ENCODE results near the gene MDM2.
"Not testable (repeated sequence)": the region's sequence is repeated elsewhere in the genome, so short reads cannot be mapped to it uniquely, and the experiment has no call there.

Gene MDM2

DNA sequence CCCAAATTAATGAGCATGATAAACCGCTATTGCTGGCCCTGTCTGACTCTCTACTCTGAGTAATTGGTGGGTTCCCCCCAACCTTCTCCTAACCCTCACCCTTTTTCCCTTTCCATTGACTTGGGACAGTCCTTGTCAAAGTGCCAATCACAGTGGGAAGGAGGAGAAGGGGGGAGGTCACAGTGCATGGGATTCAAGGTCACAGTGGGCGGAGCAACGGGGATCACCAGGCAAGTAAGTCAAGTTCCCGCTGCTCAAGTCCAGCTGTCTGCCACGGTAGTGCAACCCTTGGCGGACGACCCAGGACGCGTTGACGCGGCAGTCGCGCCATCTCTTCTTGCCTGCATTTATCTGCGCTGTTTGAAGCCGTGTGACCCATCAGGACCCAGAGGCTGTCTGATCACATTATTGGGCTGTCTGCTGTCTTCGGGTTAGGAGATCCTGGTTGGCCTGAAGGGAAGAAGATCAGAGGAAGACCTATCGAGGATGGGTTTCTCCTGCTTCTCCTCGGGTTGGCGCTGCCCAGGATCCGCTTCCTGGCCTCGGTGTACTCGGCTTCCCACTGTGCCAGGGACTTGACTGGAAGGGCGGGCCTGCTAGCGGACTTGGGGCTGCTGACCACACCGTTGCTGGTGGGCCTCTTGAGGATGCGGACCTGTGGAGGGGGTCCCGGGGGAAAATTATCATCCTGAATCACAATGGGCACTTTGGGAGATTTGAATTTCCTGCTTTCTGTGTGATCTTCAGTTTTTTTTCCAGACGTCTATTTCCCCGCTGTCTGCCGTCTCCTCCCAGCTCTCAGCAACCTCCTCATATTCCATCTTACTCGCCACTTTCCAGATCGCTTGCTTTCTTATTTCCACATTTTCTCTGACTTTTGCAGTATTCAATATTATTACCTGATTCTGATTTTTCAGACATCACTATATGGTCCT is 3.1 kb upstream of the MDM2 start:
- DNase-seq (ENCODE audit: low read depth, low spot score): no peak
- H3K27ac ChIP-seq: peak overlapping the region; percentile 19

DNA sequence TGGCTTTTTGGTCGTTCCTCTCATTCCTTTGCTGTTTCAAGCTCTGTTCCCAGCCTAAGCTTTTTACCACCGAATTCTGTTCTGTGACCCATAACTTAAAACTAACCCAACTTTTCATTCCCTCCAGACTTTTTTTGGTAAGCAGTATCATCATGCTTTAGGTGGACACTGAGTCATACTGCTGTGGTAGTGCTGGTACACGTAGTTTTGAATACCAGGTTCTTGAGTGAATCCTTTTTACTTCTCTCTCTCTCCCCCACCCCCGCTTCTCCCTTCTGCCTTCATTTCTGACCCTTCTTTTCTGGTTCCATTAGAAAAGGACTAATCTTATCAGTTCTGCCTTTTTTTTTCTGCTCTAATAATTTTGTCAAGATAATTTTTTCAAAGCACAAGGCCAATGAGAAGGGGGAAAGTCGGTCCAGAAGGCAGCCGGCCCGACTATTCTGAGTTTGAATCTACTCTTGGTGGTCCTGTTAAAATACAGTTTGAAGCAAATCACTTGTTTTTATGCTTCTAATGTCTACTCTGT is 2.3 kb upstream of the MDM2 start:
- no peak for DNase-seq (ENCODE audit: low read depth, low spot score)

DNA sequence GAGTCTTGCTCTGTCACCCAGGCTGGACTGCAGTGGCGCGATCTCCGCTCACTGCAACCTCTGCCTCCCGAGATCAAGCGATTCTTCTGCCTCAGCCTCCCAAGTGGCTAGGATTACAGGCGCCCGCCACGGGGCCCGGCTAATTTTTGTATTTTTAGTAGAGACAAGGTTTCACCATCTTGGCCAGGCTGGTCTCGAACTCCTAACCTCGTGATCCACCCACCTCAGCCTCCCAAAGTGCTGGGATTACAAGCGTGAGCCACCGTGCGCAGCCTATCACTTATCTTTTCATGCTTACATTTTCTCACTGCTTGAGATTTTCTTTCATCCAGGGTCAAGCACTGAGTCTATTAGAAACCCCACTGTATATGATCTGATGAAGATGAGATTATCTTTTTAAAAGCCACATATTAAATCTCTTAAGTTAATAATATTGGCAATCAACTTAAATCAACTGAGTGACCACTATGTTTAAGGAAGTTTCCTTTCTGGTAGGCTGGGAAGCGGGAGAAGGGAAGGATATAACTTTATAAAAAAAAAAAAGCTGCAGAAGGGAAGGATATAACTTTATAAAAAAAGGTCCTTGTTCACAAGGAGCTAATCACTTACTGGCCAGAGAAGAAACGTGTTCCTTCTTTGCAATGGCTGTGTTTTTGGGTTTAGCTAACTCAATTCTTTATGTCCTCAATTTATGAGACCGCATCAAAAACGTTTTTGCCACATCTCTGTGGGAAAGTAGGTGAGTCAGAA is 1.3 kb upstream of the MDM2 start:
- H3K27ac ChIP-seq: peak overlapping the region; percentile 99

More for the DNA sequence above, 2.3 kb upstream of the MDM2 start:
- peak overlapping the region; percentile 19 for H3K27ac ChIP-seq

DNA sequence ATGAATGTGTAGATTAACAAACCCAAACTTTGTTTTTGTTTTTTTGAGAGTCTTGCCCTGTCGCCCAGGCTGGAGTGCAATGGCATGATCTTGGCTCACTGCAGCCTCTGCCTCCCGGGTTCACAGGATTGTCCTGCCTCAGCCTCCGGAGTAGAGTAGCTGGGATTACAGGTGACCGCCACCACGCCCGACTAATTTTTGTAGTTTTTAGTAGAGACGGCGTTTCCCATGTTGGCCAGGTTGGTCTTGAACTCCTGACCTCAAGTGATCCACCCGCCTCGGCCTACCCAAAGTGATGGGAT is 752 bp upstream of the MDM2 start:
- H3K27ac ChIP-seq: peak overlapping the region; percentile 99
- DNase-seq (ENCODE audit: low read depth, low spot score): not testable (repeated sequence)

More for the DNA sequence above, 1.3 kb upstream of the MDM2 start:
- DNase-seq (ENCODE audit: low read depth, low spot score): no peak

DNA sequence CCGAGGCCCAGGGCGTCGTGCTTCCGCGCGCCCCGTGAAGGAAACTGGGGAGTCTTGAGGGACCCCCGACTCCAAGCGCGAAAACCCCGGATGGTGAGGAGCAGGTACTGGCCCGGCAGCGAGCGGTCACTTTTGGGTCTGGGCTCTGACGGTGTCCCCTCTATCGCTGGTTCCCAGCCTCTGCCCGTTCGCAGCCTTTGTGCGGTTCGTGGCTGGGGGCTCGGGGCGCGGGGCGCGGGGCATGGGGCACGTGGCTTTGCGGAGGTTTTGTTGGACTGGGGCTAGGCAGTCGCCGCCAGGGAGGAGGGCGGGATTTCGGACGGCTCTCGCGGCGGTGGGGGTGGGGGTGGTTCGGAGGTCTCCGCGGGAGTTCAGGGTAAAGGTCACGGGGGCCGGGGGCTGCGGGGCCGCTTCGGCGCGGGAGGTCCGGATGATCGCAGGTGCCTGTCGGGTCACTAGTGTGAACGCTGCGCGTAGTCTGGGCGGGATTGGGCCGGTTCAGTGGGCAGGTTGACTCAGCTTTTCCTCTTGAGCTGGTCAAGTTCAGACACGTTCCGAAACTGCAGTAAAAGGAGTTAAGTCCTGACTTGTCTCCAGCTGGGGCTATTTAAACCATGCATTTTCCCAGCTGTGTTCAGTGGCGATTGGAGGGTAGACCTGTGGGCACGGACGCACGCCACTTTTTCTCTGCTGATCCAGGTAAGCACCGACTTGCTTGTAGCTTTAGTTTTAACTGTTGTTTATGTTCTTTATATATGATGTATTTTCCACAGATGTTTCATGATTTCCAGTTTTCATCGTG is 612 bp downstream of the MDM2 start:
- H3K27ac ChIP-seq: peak overlapping the region; percentile 99
- peak; percentile 99 for DNase-seq (ENCODE audit: low read depth, low spot score)

DNA sequence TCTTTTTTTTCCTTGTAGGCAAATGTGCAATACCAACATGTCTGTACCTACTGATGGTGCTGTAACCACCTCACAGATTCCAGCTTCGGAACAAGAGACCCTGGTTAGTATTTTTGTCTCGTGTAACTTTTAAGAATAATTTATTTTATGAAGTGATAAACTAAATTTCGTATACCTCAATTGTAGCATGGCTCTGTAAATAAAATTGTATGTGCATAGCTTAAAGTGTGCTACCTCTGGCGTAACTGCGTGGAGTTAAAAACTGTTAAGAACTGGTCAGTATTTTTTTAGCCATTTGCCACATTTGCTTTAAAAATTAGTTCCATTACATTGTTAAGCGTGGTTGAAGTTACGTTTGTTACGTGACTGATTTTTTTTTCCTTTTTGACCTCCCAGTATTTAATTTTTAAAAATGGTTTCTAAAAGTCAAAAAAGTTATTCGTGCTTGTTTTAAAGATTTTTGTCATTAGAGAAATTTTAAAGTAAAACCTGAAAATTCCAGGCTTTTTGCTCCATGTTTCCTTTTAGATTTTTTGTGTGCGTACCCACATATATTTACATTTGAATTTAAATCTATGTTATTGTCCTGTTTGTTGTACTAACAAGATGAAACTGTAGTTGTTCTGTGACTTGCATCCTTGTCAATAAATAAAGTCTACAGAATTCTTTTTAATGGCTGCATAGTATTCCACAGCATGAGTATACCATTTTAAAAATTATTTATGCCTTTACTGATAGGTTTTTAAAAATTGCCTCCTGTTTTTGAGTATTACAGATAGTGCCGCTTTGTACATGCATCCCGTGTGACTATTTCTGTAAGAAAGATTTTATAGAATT is 1.4 kb downstream of the MDM2 start:
- peak overlapping the region; percentile 99 for H3K27ac ChIP-seq
- DNase-seq (ENCODE audit: low read depth, low spot score): no peak

DNA sequence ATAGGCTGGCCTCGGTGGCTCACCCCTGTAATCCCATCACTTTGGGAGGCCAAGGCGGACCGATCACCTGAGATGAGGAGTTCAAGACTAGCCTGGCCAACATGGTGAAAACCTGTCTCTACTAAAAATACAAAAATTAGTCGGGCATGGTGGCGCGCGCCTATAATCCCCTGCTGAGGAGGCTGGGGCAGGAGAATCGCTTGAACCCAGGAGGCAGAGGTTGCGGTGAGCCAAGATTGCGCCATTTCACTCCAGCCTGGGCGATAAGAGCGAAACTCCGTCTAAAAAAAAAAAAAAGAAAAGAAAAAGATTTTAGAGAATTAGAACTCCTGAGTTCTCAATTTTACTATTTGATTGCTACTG is 2.0 kb downstream of the MDM2 start:
- not testable (repeated sequence) for DNase-seq (ENCODE audit: low read depth, low spot score)
- H3K27ac ChIP-seq: peak overlapping the region; percentile 99

DNA sequence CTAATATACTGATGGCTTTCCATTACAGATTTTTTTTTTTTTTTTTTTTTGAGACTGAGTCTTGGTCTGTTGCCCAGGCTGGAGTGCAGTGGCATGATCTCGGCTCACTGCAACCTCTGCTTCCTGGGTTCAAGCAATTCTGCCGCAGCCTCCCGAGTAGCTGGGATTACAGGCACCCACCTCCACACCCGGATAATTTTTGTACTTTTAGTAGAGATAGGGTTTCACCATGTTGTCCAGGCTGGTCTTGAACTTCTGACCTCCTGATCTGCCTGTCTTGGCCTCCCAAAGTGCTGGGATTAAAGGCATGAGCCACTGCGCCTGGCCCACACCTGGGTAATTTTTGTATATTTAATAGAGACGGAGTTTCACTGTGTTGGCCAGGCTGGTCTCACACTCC is 3.6 kb downstream of the MDM2 start:
- DNase-seq (ENCODE audit: low read depth, low spot score): not testable (repeated sequence)
- peak overlapping the region; percentile 99 for H3K27ac ChIP-seq

DNA sequence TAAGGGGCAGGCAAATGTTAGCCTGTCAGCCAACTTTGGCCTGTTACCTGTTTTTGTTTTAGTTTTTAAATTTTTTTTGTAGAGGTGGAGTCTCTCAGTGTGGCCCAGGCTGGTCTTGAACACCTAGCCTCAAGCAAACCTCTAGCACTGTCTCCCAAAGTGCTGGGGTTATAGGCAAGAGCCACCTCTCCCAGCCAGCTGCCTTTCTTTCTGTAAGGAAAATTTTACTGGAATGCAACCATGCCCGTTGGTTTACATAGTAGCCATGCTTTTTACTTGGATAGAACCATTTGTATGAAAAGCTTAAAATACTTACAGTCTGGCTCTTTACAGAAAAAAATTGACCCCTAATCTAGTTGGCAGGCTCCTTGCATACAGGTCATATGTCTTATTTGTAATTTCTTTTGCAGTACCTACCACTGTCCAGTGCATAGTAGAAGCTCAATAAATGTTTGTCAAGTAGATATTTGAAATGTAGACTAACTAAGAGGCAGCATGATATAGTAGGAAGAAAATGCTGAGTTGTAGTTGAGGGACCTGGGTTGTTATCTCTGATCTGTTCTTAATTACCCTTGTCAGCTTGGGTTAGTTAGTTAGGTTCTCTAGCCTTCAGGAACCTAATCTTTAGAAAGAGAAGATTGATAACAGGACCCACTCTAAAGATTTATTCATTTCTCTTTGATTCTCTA is 4.7 kb downstream of the MDM2 start:
- no peak for DNase-seq (ENCODE audit: low read depth, low spot score)
- H3K27ac ChIP-seq: peak overlapping the region; percentile 7

DNA sequence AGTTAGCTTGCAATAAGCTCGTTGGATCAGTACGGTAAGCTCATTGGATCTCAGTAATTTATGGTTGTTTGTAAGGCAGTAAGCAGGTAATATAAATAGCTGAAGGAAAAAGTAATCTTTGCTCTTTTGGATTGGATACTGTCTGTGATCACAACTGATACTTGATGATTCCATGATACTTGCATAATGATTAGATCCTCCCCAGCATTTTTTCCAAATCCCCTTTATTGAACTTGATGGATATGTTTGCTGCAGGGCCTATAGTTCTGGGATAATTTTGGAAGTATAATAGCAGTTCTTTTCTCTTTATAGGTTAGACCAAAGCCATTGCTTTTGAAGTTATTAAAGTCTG is 5.2 kb downstream of the MDM2 start:
- DNase-seq (ENCODE audit: low read depth, low spot score): no peak
- peak overlapping the region; percentile 7 for H3K27ac ChIP-seq

DNA sequence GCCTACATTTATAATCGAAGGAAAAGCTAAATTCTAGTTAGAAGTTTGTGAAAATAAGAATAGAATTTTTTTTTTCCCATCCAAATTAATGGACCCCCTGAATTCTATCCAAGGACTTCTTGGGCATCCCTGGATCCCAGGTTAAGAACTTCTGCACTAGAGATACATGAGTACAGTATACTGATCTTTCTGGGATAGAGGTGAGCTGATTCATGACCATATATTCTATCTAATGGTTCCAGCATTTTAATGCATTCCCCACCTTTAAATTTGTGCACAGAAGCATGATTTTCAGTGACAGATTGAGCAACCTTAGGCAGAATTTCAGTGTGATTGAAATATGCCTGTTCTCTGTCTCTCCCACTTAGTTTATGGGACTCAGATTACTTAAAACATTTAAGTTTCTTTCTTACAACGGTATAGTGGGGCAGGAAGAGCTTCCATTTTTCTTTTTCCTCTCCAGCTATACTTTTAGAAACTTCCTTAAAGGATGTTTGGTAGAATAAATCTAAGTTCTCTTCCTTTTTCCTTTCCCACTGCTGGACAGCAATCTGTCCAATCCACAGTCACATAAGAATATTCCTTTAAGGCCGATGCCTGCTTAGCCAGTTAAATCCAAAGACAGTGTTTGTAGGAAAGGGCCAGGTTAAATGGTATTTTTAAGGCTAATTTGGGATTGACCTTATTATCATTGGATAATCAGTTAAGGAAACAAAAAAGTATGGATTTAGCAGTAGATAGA is 6.7 kb downstream of the MDM2 start:
- H3K27ac ChIP-seq: peak overlapping the region; percentile 1
- no peak for DNase-seq (ENCODE audit: low read depth, low spot score)

DNA sequence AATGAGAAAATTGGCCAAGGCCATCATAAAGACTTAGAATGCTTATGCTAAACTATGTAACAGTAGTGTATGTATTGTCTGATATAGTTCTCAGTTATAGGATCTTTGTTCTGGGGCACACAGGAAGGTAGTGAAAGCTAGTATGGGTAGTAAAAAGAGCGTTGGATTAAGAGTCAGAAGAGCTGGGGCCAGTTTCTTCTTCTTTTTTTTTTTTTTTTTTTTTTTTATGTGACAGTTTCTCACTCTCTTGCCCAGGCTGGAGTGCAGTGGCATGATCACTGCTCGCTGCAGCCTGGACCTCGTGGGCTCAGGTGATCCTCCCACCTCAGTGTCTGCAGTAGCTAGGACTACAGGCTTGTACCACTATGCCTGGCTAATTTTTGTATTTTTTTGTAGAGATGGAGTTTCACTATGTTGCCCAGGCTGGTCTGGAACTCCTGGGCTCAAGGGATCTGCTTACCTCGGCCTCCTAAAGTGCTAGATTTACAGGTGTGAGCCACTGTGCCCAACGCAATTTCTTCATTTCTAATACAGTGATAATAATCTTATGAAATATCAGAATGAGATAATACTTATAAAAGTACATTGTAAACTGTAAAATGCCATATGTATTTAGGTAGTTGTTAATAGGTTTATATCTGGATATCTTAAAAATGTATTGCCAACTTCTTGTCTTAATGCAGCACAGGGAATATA is 7.4 kb downstream of the MDM2 start:
- H3K27ac ChIP-seq: no peak overlapping the region
- no peak for DNase-seq (ENCODE audit: low read depth, low spot score)

DNA sequence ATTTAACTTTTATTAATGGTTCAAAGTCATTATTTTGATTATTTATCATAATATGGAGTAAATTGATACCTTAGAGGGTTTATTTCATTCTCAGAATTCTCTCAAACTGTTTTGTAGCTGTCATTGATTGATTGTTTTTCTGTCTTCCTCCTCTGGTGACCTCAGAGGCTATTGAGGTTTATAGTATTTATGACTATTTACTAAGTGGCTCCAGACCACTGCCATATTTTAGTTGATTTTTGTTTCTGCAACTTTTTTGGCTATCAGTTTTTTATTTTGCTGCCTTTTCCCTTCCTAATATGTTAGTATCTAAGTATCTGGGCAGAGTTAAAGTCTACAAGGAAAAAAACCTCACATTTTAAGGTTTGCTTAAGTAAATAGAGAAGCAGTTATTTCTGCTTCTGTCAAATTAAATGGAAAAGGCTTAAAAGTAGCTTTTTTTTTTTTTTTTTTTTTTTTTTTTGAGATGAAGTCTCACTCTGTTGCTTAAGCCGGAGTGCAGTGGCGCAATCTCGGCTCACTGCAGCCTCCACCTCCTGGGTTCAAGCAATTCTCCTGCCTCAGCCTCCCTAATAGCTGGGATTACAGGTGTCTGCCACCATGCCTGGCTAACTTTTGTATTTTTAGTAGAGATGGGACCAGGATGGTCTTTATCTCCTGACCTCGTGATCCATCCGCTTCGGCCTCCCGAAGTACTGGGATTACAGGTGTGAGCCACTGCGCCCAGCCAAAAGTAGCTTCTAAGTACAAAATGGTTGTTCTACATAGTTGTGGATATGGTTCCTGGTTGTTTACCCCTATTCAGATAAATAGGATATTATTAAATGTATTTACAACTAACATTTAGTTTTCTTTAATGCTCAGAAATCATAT is 8.2 kb downstream of the MDM2 start:
- H3K27ac ChIP-seq: no peak overlapping the region
- DNase-seq (ENCODE audit: low read depth, low spot score): no peak

DNA sequence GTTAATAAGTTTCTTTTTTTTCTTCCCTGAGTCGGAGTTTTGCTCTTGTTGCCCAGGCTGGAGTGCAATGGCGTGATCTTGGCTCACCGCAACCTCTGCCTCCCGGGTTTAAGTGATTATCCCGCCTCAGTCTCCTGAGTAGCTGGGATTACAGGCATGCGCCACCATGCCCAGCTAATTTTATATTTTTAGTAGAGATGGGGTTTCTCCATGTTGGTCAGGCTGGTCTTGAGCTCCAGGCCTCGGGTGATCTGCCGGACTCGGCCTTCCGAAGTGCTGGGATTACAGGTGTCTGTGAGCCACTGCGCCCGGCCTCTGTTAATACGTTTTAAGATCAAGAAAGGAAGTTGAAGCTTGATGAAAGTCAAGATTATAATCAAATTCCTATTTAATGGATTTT is 11.5 kb downstream of the MDM2 start:
- DNase-seq (ENCODE audit: low read depth, low spot score); H3K27ac ChIP-seq: not testable (repeated sequence)

DNA sequence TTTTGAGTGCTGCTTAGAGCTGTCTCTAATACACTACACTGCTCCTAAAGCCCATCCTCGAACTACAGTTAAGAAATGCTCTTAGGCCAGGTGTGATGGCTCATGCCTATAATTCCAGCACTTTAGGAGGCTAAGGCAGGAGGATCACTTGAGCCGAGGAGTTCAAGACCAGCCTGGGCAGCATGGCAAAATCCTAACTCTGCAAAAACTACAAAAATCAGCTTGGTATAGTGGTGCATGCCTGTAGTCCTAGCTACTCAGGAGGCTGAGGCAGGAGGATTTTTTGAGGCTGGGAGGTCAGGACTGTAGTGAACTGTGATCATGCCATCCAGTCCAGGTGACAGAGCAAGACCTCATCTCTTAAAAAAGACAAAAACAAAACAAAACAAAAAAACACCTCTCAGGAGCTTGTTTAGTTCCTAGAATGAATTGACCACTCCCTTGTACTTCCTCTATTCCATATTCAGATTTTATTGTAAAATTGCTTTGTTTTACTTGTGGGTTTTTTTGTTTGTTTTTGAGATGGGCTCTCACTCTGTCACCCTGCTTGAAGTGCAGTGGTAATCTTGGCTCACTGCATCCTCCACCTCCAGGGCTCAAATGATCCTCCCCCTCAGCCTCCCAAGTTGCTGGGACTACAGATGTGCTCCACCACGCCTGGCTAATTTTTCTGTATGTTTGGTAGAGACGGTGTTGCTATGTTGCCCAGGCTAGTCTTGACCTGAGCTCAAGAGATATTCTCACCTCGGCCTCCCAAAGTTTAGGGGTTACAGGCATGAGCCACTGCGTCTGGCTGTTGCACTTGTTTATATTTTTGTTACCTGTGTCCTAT is 13.6 kb downstream of the MDM2 start:
- H3K27ac ChIP-seq: no peak overlapping the region
- DNase-seq (ENCODE audit: low read depth, low spot score): no peak

DNA sequence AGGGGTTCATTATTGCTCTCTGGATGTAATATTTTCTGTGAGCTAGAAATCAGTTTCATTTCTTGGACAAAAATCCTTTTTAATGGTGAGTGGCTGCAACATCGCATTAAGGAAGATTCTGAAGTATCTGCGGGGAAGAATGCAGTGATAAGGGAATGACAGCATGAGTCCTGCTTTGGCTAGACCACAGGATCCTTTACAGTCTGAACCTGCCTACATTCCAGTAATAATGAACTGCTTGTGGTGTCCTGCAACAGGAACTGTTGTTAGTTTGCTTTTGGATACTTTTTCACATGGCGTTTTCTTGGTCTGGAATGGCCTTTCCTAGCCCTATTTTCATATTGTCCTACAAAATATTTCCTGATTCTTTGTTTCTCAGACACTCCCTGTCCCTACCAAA is 15.7 kb downstream of the MDM2 start:
- DNase-seq (ENCODE audit: low read depth, low spot score): no peak

More for the DNA sequence above, 15.7 kb downstream of the MDM2 start:
- peak overlapping the region; percentile 7 for H3K27ac ChIP-seq
